HG03039 (cell line): ENCODE results near the gene PHTF1.
"Not testable (repeated sequence)": the region's sequence is repeated elsewhere in the genome, so short reads cannot be mapped to it uniquely, and the experiment has no call there.

ENCODE experiments used
- ATAC-seq: cut with Tn5 transposase; IDR thresholded peaks from one replicate; pipeline ENCODE4 v1.9.1; 2021; ENCODE audit warnings: mild to moderate bottlenecking, moderate library complexity; ENCODE audit not compliant: unreplicated experiment

Gene PHTF1

DNA sequence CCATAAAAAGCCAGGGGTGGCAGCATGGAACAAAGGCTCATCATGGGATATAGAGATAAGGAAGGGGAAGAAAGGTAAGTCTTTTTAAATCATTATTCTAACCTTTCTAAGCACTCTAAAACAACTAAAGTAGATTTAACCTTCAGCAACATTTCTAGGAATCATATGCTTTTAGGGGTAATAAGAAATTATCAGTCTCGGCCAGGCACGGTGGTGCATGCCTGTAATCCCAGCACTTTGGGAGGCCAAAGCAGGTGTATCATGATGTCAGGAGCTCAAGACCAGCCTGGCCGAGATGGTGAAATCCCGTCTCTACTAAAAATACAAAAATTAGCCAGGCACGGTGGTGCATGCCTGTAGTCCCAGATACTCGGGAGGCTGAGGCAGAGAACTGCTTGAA lies 20.3 kb upstream of the PHTF1 start:
- no peak for ATAC-seq

DNA sequence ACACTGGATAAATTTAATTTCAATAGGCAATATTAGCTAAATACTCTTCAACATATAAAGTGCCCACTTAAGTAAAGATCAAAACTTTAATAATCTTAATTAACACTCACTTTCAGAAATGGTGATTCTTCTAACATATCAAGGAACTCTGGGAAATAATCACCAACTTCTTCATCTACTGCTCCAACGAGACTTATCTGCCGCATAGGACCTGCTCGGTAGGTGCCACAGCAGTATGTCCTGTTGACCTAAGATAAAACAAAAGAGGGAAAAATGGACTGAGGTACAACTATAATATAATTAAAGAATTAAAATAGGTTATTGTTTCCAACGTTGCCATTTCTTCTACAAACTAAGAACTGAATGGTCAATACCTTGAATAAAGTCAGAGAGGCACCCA lies 18.3 kb upstream of the PHTF1 start:
- ATAC-seq: no peak

DNA sequence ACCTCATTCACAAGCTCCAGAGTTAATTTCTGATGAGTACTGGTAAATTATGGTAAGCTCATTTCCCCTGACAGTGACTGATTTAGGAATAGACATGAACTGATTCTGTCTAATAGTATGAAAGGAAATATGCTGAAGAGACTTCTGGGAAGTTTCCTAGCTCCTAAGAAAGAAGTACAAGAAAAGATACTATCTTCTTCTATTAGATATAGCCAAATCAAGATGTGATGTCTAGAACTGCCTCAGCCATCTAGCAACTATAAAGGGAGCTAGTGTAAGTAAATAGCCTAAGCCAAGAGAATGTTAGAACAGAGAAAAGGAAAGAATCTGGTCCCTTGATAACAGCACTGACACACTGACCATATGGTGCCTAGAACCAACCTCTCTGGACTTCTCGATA lies 10.7 kb upstream of the PHTF1 start:
- no peak for ATAC-seq

DNA sequence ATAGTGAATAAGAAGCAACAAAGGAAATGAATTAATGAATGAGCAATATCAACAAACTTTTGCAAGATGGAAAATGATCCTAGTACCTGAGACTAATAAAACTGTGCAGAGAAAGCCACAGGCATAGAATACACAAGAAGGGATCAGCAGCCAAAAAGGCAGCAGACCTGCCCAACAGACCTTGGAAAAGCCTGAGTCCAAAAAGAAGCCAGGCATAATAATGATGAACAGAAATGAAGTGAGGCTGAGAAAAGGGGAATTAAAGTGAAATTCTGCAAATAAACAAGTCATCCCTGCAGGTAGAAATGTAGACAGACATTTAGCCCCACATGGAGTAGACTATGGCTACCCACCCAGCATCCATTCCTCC lies 10.3 kb upstream of the PHTF1 start:
- no peak for ATAC-seq

DNA sequence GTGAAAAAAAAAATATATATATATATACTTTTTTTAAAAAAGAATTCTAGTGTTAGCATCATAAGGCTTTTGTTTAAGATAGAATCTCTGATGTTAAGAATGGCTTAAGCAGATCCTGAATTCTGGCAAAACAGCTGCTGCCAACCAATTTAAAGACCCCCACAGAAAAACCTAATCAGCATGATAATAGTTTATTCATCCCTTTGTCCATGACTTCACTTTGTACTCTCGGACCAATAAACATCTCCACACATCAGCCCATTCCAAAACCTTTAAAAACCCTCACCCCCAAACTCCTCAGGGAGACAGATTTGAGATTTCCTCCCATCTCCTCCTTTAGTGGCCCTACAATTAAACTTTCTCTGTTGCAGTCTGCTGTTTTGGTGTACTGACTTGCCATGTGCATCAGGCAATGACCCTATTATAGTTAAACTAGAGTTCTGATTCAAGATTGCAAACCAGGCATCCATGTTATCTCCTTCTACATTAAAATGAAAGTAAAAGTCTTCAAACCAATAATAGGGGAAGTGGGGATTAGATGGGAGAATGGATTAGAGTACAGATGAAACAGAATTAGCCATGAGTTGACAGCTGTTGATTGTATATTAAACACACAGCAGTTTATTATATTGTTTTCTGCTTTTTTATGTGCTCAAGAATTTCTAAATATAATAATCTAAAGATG lies 9.8 kb upstream of the PHTF1 start:
- no peak for ATAC-seq

DNA sequence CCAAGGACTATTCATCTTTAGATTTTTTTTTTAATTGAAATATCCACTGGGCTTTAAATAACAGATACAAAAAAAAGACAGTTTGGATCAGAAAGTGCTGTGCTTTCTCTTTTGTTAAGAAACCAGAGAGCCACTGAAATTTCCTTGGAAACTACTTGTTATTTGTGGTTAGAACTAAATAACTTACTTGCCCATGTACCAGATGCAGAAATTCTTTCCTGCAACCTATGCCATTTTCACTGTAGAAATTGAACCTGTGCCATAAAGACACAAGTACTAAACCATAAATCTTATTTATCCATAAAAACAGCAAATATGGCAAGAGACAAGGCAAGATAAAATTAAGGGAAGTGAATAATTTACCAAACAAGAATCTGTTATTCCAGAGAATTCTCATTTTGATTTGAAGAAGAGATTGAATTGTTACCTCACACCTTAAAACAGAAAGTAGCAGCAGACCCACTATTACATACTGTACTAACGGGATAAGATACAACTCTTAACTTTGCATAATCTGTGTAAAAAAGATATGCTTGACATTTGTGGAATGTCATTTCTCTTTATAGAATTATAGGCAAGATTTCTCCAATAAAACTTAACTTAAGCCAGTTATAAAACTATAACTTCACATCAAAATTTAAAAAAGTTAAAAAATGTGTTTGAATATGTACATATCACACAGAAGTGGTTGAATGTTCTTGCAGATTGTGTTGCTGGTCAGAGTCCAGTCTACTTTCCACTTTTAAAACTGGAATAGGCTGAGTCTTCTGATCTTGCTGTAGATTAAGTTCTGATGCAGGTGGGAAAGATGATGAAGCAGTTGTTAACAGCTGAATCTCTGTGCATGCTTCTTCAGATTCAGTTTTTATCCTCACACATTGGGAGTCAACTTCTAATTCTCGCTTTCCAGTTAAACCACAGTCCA lies 6.3 kb upstream of the PHTF1 start:
- ATAC-seq: no peak

DNA sequence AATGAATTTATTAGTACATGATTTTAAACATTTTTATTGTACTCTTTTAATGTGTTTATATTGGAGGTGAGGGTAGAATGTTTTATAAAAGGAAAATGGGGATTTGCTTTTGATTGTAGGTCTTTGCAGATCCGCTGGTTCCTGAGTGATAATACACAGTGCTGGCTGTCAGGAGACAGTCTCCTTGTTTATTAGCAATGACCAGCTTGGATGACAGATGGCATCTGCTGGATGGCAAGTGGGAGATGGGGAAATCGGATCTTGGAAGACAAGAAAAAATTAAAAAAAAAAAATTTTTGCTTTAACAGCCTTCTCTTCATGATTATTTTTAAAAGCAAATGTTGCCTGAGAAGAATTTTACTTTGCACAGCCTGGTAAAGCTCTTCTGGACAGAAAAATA lies 4.4 kb upstream of the PHTF1 start:
- no peak for ATAC-seq

DNA sequence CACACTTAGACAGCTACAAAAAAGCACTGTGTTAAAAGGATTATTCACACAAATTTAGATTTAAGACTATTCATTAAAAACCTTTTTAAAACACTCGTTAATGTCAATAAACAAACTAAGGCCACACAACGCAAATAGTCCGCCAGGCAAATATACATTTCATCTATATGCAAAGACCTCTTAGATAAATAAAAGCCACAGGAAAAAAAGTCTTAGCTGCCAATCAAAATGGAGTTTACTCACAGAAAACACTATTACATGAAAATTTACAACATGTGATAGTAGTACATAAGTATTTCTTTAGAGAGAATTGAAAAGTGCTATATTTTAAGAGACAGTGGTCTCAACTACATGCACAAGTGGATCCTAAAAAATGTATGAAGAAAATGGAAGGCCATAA lies 2.7 kb upstream of the PHTF1 start:
- ATAC-seq: no peak

DNA sequence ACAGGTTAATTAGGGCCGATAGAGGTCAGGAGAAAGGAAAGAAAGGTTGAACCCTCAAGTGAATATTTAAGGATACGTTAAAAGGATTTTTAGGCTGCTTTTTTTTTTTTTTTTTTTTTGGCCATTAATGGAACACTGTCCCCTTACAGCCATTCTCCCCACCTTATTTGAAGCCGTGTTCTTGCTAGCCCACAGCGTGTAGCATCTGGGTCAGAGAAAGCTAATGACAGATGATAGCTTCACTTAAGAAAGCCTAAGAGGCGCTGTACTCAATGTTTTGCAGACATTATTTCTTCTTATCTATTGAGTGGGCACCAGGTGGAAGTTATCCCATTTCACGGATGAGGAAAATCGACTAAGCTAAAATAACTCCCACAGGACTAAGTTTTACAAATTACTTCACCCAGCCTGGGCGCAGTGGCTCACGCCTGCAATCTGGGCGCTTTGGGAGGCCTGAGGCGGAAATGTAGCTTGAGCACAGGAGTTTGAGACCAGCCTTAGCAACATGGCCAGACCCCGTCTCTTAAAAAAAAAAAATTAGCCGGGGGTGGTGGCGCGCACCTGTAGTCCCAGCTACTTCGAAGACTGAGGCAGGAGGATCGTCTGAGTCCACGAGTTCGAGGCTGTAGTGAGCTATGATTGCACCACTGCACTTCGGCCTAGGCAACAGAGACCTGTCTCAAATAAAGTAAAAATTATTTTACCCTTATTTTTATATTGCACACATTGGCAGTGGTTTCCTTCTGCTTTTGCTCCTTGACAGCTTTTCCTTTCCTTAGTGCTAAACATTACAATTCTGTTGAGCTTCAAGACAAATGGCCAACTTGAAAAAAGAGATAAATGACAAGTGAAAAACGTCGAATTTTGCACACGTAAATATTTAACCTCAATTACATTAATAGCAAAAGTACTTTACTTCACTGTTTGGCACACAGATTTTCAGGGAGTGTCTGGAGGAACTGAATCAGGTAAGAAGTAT lies 1.1 kb upstream of the PHTF1 start:
- no peak for ATAC-seq

DNA sequence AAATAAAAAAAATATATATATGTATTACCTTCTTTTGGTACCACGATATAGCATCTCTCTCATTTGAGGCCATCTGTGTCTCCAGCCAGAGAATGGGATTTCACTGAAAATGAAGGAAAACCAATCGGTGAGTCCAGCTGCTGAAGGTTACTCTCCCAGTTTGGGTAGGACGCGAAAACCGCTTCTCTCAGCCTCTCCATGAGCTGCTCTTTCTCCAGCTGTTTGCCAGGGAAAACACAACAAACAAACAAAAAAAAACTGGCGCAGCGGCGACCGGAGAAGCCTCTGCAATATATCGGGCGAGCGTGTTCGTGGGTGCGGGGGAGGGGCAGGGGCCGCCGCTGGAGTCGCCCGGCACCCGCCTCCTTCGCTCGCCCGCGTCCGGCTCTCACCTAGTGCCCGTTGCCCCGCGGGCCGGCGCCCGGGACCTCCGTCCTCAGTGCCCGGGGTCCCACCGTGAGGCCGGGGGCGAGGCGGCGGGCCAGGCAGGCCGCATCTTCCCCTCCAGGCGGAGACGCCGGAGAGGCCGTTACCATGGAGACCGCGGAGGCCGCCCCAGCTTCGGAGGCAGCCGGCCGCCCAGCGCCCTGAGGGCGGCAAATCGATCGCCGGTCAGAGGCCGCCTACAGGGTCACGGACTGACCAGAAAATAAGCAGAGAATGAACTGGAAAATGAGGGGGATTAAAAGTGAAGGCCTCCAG lies 504 bp downstream of the PHTF1 start:
- peak; percentile 50 for ATAC-seq

DNA sequence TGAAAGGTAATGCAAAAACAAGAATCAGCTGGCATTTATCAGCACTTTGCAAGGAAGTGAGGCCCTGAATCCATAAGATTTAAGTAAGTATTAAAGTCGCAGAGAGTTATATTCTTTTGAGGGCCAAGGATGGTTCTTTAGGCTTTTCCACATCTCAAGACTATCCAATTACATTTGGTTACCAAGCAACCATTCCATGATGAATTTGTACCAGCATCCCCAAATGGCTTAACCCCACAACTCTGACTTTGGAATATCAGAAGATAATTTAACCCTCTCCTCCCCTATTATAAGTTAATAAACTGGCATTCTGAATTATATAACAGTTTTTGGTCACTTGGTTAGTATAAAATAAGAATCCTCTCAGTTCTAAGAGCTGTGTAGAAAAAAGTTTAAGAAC lies 2.8 kb downstream of the PHTF1 start:
- no peak for ATAC-seq

DNA sequence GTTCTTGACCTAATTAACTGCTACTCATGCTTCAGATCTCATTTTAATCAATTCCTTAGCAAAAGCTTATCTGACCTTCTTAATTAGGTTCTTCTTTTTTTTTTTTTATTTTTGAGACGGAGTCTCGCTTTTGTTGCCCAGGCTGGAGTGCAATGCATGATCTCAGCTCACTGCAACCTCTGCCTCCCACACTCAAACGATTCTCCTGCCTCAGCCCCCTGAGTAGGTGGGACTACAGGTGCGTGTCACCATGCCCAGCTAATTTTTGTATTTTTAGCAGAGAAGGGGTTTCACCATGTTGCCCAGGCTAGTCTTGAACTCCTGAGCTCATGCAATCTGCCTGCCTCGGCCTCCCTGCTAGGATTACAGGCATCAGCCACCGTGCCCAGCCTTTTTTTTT lies 6.0 kb downstream of the PHTF1 start:
- not testable (repeated sequence) for ATAC-seq

DNA sequence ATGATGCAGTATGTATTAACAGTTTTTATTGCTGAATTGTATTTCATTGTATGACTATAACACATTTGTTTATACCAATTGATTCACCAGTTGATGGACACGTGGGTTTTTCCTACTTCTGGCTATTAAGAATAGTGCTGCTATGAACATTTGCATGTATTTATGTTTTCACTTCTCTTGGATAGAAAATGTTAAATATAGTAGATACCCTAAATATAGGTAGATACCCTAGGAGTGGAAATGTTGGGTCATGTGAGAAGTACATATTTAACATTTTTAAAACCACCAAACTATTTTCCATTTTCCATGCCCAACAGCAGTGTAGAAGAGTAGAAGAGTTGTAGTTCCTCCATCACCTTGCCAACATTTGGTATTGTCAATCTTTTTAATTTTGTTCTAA lies 7.8 kb downstream of the PHTF1 start:
- no peak for ATAC-seq

DNA sequence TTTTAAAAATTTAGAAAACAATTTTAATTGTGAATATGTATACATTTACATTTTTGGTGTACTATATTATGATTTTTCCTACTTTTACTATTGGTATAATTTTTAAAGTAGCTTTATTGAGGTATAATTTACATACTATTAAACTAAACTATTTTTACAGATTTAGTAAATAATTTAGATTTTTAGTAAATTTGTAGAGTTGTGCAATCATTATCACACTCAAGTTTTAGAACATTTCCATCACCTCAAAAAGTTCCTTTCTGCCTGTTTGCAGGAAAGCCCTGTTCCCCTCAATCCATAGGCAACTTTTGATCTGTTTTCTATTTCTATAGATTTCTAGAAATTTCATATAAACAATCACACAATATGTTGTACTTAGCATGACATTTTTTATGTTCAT lies 8.2 kb downstream of the PHTF1 start:
- ATAC-seq: no peak

DNA sequence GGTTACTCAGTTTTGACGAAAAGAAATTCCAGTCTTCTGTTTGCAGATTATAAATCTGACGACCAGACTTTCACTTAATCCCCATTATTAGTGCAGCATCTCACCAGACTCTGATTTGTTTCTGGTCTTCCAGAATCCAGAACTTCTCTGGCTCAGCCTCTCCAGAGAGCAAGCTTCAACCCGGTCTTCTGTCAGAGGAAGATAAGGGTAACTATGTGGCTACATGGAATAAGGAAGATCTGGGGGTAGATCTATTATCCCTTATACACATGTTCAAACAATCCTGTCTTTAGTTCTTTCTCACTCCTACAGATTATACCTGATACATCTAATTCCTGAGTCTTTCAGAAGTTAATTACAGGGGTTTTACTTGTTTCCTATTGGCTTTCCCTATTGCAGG lies 9.9 kb downstream of the PHTF1 start:
- ATAC-seq: no peak

DNA sequence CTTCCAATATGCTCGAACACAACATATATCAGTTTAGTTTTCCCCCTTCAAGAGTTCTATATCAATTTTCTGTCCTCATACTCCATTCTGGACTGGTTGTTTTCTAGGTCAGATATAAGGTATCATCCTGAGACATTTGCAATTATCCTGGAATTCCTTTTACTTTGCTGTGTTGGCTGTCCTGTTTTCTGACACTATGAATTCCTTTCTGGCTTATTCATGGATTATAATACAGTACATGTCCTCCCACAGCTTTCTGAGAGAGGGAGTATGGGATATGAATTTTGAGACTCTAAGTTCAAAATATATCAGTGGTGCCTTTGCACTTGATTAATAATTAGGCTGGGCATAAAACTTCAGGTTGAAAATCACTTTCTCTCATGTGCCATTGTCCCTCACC lies 11.9 kb downstream of the PHTF1 start:
- ATAC-seq: no peak

DNA sequence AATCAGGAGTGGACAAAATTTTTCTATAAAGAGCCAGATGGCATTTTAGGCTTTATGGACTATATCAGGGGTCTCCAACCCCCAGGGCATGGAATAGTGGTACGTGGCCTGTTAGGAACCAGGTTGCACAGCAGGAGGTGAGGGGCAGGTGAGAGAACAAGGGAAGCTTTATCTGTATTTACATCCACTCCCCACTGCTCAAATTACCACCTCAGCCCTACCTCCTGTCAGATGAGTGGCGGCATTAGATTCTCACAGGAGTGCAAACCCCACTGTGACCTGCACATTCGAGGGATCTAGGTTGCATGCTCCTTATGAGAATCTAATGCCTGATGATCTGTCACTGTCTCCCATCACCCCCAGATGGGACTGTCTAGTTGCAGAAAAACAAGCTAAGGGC lies 13.9 kb downstream of the PHTF1 start:
- ATAC-seq: no peak

DNA sequence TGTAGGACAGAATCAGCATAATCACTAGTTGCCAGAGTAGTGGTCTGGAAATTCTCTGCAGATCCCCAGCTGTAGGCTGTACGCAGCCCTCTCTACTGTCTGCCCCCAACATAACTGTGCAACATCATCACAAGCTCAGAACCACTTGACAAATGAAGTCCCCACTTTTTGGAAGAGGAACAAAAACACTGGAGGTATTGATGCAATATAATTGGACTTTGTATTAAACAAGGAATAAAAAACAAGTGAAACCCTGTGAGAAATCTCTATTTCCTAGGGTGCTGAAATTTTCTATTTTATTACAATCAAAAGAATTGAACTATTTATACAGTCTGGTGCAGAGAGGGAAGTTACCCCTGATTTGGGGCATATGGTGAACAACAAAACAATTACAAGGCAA lies 15.2 kb downstream of the PHTF1 start:
- no peak for ATAC-seq

DNA sequence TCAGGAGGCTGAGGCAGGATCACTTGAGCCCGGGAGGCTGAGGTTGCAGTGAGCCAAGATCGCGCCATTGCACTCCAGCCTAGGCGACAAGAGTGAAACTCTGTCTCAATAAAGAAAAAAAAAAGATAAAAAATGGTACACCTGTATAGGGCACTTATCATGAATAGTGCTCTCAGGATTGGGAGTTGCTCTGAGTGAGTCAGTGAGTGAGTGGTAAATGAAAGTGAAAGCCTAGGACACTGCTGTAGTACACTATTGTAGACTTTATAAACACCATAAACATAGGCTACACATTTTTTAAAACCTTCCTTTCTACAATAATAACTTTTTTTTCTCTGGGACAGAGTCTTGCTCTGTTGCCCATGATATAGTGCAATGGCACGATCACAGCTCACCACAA lies 16.8 kb downstream of the PHTF1 start:
- no peak for ATAC-seq

DNA sequence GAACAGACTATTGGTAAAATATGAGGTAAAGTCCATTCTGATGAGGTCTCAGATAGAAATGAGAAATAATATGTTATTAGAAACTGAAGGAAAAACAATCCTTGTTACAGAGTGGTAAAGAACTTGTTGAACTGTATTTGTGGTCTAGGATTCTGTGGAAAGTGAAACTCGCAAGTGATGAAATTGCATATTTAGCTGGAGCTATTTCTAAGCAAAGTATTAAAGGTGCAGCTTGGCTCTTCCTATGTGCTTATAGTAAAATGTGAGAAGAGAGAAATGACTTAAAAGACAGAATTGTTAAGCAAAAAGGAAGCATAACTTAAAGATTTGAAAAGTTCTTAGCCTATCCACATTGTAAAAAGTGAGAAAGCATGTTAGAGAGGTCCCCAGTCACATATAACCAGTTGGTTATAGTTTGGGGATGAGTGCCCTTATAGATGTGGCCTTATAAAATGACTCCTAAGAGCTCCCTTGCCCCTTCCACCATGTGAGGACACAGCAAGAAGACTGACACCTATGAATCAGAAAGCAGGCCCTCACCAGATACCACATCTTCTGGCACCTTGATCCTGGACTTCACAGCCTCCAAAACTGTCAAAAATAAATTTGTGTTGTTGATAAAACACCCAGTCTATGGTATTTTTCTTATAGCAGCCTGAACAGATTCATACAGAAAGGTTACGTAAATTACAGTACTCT lies 24.8 kb downstream of the PHTF1 start:
- no peak for ATAC-seq
